A549 (cell line): ENCODE data around the gene GGTA1. TPM values are rescaled to one million over a fixed set of nuclear protein-coding genes. Genes with fewer than 3 reads are reported as not detected.

Experiments
- ATAC-seq, 2 experiments: fragments of 200-7000 bp in 1 of 2; fragments of >200 bp in 1 of 2; cut with Nextera tagmentation in 1 of 2; cut with Tn5 transposase in 1 of 2; 3 replicates each; pipeline versions ENCODE4 v1.8.0 to v1.9.1; 2018 to 2020; ENCODE audit warnings: mild to moderate bottlenecking in 1 of 2, moderate library complexity in 1 of 2
- CTCF ChIA-PET: fragments of 300-600 bp; sonication (Branson Sonifier 250); formaldehyde crosslinking; extraction: SDS; loops from one replicate; lab custom pipeline; 2021; ENCODE audit warnings: antibody characterized with exemption, inconsistent platforms; lab: Yijun Ruan, JAX
- POLR2A ChIA-PET: fragments of 350-600 bp; formaldehyde crosslinking; extraction: SDS; loops from one replicate; lab custom pipeline; 2021; ENCODE audit warnings: antibody characterized with exemption, inconsistent platforms; lab: Yijun Ruan, JAX
- DNase-seq, 2 experiments: peaks; one replicate each; pipeline versions ENCODE4 v3.0.0 to v3.0.0-alpha.2; 2011 to 2016; ENCODE audit warnings: low read depth in 1 of 2, low spot score in 1 of 2
- FAIRE-seq: peaks from 2 replicates; lab custom pipeline; 2011; peaks lifted over from hg19 to GRCh38; lab: Jason Lieb, UNC
- H3K27ac ChIP-seq, 2 experiments: fragments of >200 bp; sonication (Bioruptor Twin); formaldehyde crosslinking; 3 replicates each; pipeline ENCODE4 v1.5.1; 2016 to 2017
- H3K4me1 ChIP-seq: fragments of >200 bp; sonication (Bioruptor Twin); formaldehyde crosslinking; 3 replicates; pipeline ENCODE4 v1.6.1; 2016
- H3K4me2 ChIP-seq: fragments of >200 bp; sonication (Bioruptor Twin); formaldehyde crosslinking; 3 replicates; pipeline ENCODE4 v1.6.1; 2016
- H3K4me3 ChIP-seq: fragments of >200 bp; sonication (Bioruptor Twin); formaldehyde crosslinking; 3 replicates; pipeline ENCODE4 v1.5.1; 2016
- H3K9me3 ChIP-seq: fragments of >200 bp; sonication (Bioruptor Twin); formaldehyde crosslinking; 3 replicates; pipeline ENCODE4 v1.6.1; 2016
- ATOH8 ChIP-seq: fragments of 250-450 bp; sonication (Bioruptor Pico); IDR thresholded peaks from 2 replicates; pipeline ENCODE4 v1.5.0; 2020; ENCODE audit warnings: low read depth, mild to moderate bottlenecking, moderate library complexity
- E2F6 ChIP-seq: IDR thresholded peaks from 2 replicates; pipeline ENCODE4 v1.6.1; 2012; ENCODE audit warnings: low read depth, borderline replicate concordance
- EHF ChIP-seq: fragments of 250-450 bp; sonication (Bioruptor Pico); IDR thresholded peaks from 2 replicates; pipeline ENCODE4 v1.5.0; 2020; ENCODE audit warnings: mild to moderate bottlenecking
- ELK1 ChIP-seq: fragments of 150-350 bp; IDR thresholded peaks from 2 replicates; pipeline ENCODE4 v1.6.1; 2014; ENCODE audit warnings: low read depth, mild to moderate bottlenecking, low read length
- HDAC2 ChIP-seq: fragments of 200-600 bp; sonication (generic); IDR thresholded peaks from 2 replicates; pipeline ENCODE4 v1.6.1; 2016
- HOXA7 ChIP-seq: fragments of 250-450 bp; sonication (Bioruptor Pico); IDR thresholded peaks from 2 replicates; pipeline ENCODE4 v1.5.0; 2020; ENCODE audit warnings: mild to moderate bottlenecking, moderate library complexity
- HOXB5 ChIP-seq: fragments of 250-450 bp; sonication (Bioruptor Pico); IDR thresholded peaks from 2 replicates; pipeline ENCODE4 v1.5.0; 2020; ENCODE audit warnings: mild to moderate bottlenecking, moderate library complexity
- MAX ChIP-seq: IDR thresholded peaks from 2 replicates; pipeline ENCODE4 v1.6.1; 2012
- NPAS2 ChIP-seq: fragments of 250-450 bp; sonication (Bioruptor Pico); IDR thresholded peaks from 2 replicates; pipeline ENCODE4 v1.8.0; 2022; ENCODE audit warnings: mild to moderate bottlenecking, moderate library complexity, borderline replicate concordance
- POLR2AphosphoS2 ChIP-seq: conservative IDR thresholded peaks from 2 replicates; pipeline ENCODE4 v1.6.1; 2012; ENCODE audit warnings: low read length, improper control_type of control experiment, inconsistent platforms
- RARB ChIP-seq: fragments of 250-450 bp; sonication (Bioruptor Pico); IDR thresholded peaks from 2 replicates; pipeline ENCODE4 v1.8.0; 2021; ENCODE audit warnings: mild to moderate bottlenecking, moderate library complexity
- RCOR1 ChIP-seq: fragments of 150-350 bp; IDR thresholded peaks from 2 replicates; pipeline ENCODE4 v1.6.1; 2014; ENCODE audit warnings: antibody characterized with exemption, low read length, low read depth
- REST ChIP-seq: fragments of 200-600 bp; sonication (generic); IDR thresholded peaks from 2 replicates; pipeline ENCODE4 v1.6.1; 2016; ENCODE audit warnings: antibody characterized with exemption, mild to moderate bottlenecking, moderate library complexity
- RFX5 ChIP-seq: fragments of 450-650 bp; IDR thresholded peaks from 2 replicates; pipeline ENCODE4 v1.7.1; 2014; ENCODE audit warnings: antibody characterized with exemption, mild to moderate bottlenecking, moderate library complexity
- RNF2 ChIP-seq: fragments of 200-600 bp; sonication (generic); IDR thresholded peaks from 2 replicates; pipeline ENCODE4 v1.6.1; 2016; ENCODE audit warnings: low read depth, mild to moderate bottlenecking, antibody characterized with exemption, moderate library complexity, borderline replicate concordance
- SMC3 ChIP-seq: fragments of >200 bp; sonication (Bioruptor Twin); formaldehyde crosslinking; IDR thresholded peaks from 3 replicates; pipeline ENCODE4 v1.6.1; 2018; ENCODE audit warnings: inconsistent platforms
- TFCP2L1 ChIP-seq: fragments of 250-450 bp; sonication (Bioruptor Pico); IDR thresholded peaks from 2 replicates; pipeline ENCODE4 v1.5.0; 2021; ENCODE audit warnings: mild to moderate bottlenecking
- USF2 ChIP-seq: fragments of 450-650 bp; IDR thresholded peaks from 2 replicates; pipeline ENCODE4 v1.6.1; 2014; ENCODE audit warnings: antibody characterized with exemption
- WGBS: methylation state at CpG from one replicate; pipeline ENCODE4 v1.1.6; 2017; ENCODE audit errors: missing lambda C conversion rate; 5-methylcytosine and 5-hydroxymethylcytosine counted together
- polyA plus RNA-seq, 4 experiments: library from polyadenylated mRNA; depleted of rRNA in 3 of 4; stranded (reverse); fragments of >200 nt; fragmentation: RNase III in 1 of 4; extraction: RNeasy Plus Mini Kit Qiagen cat#74134 plus additional on column Dnase treatment in 1 of 4; gene quantifications; 2 replicates in 3 of 4; 3 replicates in 1 of 4; pipeline ENCODE4 v1.2.3, GENCODE V29; 2011 to 2017

GGTA1 gene
- polyA plus RNA-seq, 2 of the 4 experiments (the other 2 are of a cell fraction), result 0.05 TPM; not detected in 1

- Histone ChIP-seq H3K4me3 (no peak overlapping the region), H3K4me1 (0 out of 3 replicates have a peak, but pooled peaks cover 6% of the 10 kb centered on the region), H3K4me2 (no peak overlapping the region), H3K27ac (no peak overlapping the region), H3K9me3 (peaks cover 8% of the 10 kb centered on the region)
- POLR2A ChIA-PET, result no interaction called here
- FAIRE-seq, result no peak
- 25% methylated on average over 3 of the region's 3 CpGs for WGBS
- TF ChIP-seq POLR2AphosphoS2 (no peak), MAX (no peak), HOXB5 (CRISPR knock-in tag) (no peak), EHF (CRISPR knock-in tag) (no peak), RARB (CRISPR knock-in tag) (no peak), RNF2 (no peak), E2F6 (no peak)
- CTCF ChIA-PET, result interaction anchor here (1.0 kb wide), 1 partner anchor 281 kb away, joined by 3 read pairs; no protein-coding TSS in a partner anchor
- ATAC-seq, result no peak
- no peak for DNase-seq
Observed at GRCh38 chr9:121494192-121494591, 5.5 kb downstream of the GGTA1 start.

GRCh38 chr9:121491111-121491510 lies 8.5 kb downstream of the GGTA1 start:
- no peak for TF ChIP-seq NPAS2
- TF ChIP-seq TFCP2L1 (CRISPR knock-in tag), result no peak
- TF ChIP-seq HDAC2, result no peak
- TF ChIP-seq USF2, result no peak
- TF ChIP-seq E2F6, result no peak
- TF ChIP-seq REST, result no peak
- TF ChIP-seq HOXA7 (CRISPR knock-in tag), result no peak
- no peak for TF ChIP-seq RFX5
- TF ChIP-seq ATOH8 (CRISPR knock-in tag), result no peak
- TF ChIP-seq SMC3, result no peak
- TF ChIP-seq ELK1, result no peak
- TF ChIP-seq MAX, result no peak
- no peak for TF ChIP-seq RCOR1
- TF ChIP-seq, all 56 proteins: peak for 0
- FAIRE-seq, result no peak

More at GRCh38 chr9:121491111-121491510, 8.5 kb downstream of the GGTA1 start:
- Histone ChIP-seq H3K4me1 (no peaks in the 10 kb centered on the region), H3K4me3 (no peak overlapping the region), H3K4me2 (no peak overlapping the region), H3K9me3 (peaks cover 5% of the 10 kb centered on the region), H3K27ac (no peak overlapping the region)
- POLR2A ChIA-PET, result no interaction called here
- CTCF ChIA-PET, result interaction anchor here (1.0 to 1.4 kb wide), 2 partner anchors 55 to 278 kb away, joined by 3 to 5 read pairs; no protein-coding TSS in a partner anchor
- 63% methylated on average over 5 of the region's 5 CpGs for WGBS
- ATAC-seq, result no peak
- DNase-seq, result no peak
